ENCODE results near the gene SIN3A.
"Not testable (repeated sequence)": the region's sequence is repeated elsewhere in the genome, so short reads cannot be mapped to it uniquely, and the experiment has no call there.

Gene SIN3A

DNA sequence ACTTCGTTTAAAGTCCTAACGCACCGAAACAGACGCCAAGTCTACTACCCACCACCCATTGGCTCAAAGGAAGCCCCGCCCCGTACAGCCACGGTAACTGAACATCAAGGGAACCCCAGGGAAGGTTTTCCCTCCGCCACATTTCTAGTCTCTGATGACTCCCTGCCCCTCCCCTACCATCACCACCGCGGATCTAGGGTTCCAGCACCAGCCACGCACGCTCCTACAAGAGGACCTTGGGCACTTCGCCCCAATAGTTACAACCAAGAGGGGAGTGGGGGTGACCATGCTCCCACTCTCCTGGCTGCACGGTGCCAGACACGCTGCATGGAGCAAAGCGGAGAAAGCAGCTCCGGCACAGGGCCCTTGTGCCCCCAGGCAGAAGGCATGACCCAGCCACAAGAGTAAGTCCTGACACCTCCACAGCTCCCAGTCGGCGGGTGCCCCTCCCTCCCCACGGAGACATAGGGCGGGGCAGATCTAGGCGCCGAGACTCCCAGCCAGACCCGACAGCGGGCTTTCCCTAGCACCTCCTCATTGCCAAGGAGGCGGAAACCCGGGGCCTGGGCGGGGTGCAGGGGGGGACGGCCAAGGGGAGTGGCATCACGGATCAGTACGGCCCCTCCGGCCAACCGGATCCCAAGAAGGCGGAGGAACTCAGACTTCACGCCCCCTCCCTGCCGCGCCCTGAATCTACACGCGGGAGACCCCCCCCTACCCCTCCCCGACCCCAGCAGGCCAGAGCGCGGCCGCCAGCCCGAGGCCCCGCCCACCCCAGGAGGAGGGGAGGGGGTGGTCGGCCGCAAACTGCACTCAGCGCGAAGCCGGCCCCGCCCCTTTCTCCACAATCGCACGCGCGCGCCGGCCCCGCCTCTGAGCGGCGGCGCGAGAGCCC is 936 bp downstream of the SIN3A start:
- peak; percentile 100 for DNase-seq (ENCODE audit: low spot score)
- H3K27me3 ChIP-seq (ENCODE audit: insufficient read depth, poor library complexity, severe bottlenecking) = no peaks in the 10 kb centered on the region
- H3K4me1 ChIP-seq (ENCODE audit: insufficient read depth, poor library complexity, severe bottlenecking) = peaks cover 6% of the 10 kb centered on the region
- peak overlapping the region; percentile 50 for H3K4me3 ChIP-seq (ENCODE audit: severe bottlenecking)
- ATAC-seq (ENCODE audit: low read depth) = peak; percentile 39
- TF ChIP-seq CTCF (IDR thresholded peaks at IDR 0.05; ENCODE audit: poor library complexity, severe bottlenecking) = no peak
- H3K9me3 ChIP-seq (ENCODE audit: severe bottlenecking) = no peaks in the 10 kb centered on the region
- peak overlapping the region; percentile 89 for H3K27ac ChIP-seq (ENCODE audit: poor library complexity, severe bottlenecking)
- peaks cover 9% of the 10 kb centered on the region; the same call in 1 of the 2 replicates for H3K36me3 ChIP-seq (ENCODE audit: low read depth)

- no peak for ATAC-seq (ENCODE audit: low read depth)
Measured at GRCh38 chr15:75449585-75450306, 1.7 kb downstream of the SIN3A start.

DNA sequence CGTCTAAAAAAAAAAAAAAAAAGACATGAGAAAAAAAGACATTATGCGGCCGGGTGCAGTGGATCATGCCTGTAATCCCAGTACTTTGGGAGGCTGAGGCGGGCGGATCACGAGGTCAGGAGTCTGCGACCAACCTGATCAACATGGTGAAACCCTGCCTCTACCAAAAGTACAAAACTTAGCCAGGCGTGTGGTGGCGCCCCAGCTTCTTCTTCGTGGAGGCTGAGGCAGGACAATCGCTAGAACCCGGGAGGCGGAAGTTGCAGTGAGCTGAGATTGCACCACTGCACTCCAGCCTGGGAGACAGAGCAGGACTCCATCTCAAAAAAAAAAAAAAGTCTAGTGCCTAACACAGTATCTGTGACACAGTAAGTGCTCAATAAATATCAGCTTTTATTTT is 3.3 kb downstream of the SIN3A start:
- not testable (repeated sequence) for ATAC-seq (ENCODE audit: low read depth); DNase-seq (ENCODE audit: low spot score)

More at GRCh38 chr15:75449585-75450306, 1.7 kb downstream of the SIN3A start:
- no peak for DNase-seq (ENCODE audit: low spot score)
- Histone ChIP-seq H3K4me3 (ENCODE audit: severe bottlenecking) (peak overlapping the region; percentile 50), H3K9me3 (ENCODE audit: severe bottlenecking) (no peaks in the 10 kb centered on the region), H3K27ac (ENCODE audit: poor library complexity, severe bottlenecking) (peak overlapping the region; percentile 89), H3K4me1 (ENCODE audit: insufficient read depth, poor library complexity, severe bottlenecking) (peaks cover 9% of the 10 kb centered on the region), H3K36me3 (ENCODE audit: low read depth) (peaks cover 9% of the 10 kb centered on the region; the same call in 1 of the 2 replicates), H3K27me3 (ENCODE audit: insufficient read depth, poor library complexity, severe bottlenecking) (no peaks in the 10 kb centered on the region)
- no peak for TF ChIP-seq CTCF (IDR thresholded peaks at IDR 0.05; ENCODE audit: poor library complexity, severe bottlenecking)

DNA sequence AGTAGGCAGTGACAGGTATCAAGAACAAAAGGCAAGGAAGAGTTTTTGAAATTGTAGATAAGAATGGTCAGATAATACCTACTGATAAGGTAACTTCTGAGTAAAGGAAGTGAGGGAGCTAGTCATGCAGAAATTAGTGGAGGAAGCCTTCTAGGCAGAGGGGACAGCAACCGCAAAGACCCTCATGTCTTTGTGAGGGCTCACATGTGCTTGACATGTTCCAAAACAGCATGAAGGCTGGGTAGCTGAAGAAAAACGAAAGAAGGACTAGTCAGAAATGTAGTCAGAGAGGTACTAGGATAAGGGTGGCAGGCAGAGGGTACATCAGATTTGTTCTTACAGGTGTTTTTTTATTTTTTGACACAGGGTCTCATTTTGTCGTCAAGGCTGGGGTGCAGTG is 5.3 kb downstream of the SIN3A start:
- Histone ChIP-seq H3K36me3 (ENCODE audit: low read depth) (peaks cover 29% of the 10 kb centered on the region), H3K4me1 (ENCODE audit: insufficient read depth, poor library complexity, severe bottlenecking) (peaks cover 24% of the 10 kb centered on the region), H3K27ac (ENCODE audit: poor library complexity, severe bottlenecking) (no peak overlapping the region), H3K27me3 (ENCODE audit: insufficient read depth, poor library complexity, severe bottlenecking) (no peaks in the 10 kb centered on the region), H3K9me3 (ENCODE audit: severe bottlenecking) (no peaks in the 10 kb centered on the region), H3K4me3 (ENCODE audit: severe bottlenecking) (no peak overlapping the region)
- no peak for TF ChIP-seq CTCF (IDR thresholded peaks at IDR 0.05; ENCODE audit: poor library complexity, severe bottlenecking)
- no peak for ATAC-seq (ENCODE audit: low read depth)
- no peak for DNase-seq (ENCODE audit: low spot score)

More for the DNA sequence above, 3.3 kb downstream of the SIN3A start:
- H3K27ac ChIP-seq (ENCODE audit: poor library complexity, severe bottlenecking); H3K9me3 ChIP-seq (ENCODE audit: severe bottlenecking); H3K27me3 ChIP-seq (ENCODE audit: insufficient read depth, poor library complexity, severe bottlenecking); H3K4me3 ChIP-seq (ENCODE audit: severe bottlenecking): not testable (repeated sequence)
- Histone ChIP-seq H3K36me3 (ENCODE audit: low read depth) (peaks cover 15% of the 10 kb centered on the region), H3K4me1 (ENCODE audit: insufficient read depth, poor library complexity, severe bottlenecking) (peaks cover 24% of the 10 kb centered on the region)

- not testable (repeated sequence) for ATAC-seq (ENCODE audit: low read depth)
- Histone ChIP-seq H3K4me1 (ENCODE audit: insufficient read depth, poor library complexity, severe bottlenecking) (peaks cover 24% of the 10 kb centered on the region), H3K36me3 (ENCODE audit: low read depth) (peaks cover 32% of the 10 kb centered on the region)
Measured at GRCh38 chr15:75445324-75445723, 6.2 kb downstream of the SIN3A start.

DNA sequence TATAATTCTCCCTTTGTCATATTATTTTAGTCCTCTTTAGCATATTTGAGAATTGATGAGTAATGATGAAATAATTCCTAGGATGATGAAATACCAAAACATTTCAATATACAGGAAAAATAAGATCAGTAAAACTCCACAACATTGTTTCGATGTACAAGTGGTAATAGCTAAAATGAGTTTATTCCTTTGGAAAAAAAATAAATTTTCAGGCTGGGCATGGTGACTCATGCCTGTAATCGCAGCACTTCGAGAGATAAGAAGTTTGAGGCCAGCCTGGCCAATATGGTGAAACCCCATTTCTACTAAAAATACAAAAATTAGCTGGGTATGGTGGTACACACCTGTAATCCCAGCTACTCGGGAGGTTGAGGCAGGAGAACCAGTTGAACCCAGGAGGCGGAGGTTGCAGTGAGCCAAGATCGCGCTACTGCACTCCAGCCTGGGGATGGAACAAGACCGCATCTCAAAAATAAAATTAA is 7.5 kb downstream of the SIN3A start:
- H3K27me3 ChIP-seq (ENCODE audit: insufficient read depth, poor library complexity, severe bottlenecking); H3K9me3 ChIP-seq (ENCODE audit: severe bottlenecking); H3K4me3 ChIP-seq (ENCODE audit: severe bottlenecking); DNase-seq (ENCODE audit: low spot score): not testable (repeated sequence)
- ATAC-seq (ENCODE audit: low read depth) = peak; percentile 66
- peaks cover 40% of the 10 kb centered on the region for H3K36me3 ChIP-seq (ENCODE audit: low read depth)
- peak overlapping the region; percentile 65 for H3K27ac ChIP-seq (ENCODE audit: poor library complexity, severe bottlenecking)
- H3K4me1 ChIP-seq (ENCODE audit: insufficient read depth, poor library complexity, severe bottlenecking) = peaks cover 19% of the 10 kb centered on the region

More at GRCh38 chr15:75445324-75445723, 6.2 kb downstream of the SIN3A start:
- peak overlapping the region; percentile 65 for H3K27ac ChIP-seq (ENCODE audit: poor library complexity, severe bottlenecking)
- not testable (repeated sequence) for H3K27me3 ChIP-seq (ENCODE audit: insufficient read depth, poor library complexity, severe bottlenecking); H3K9me3 ChIP-seq (ENCODE audit: severe bottlenecking); H3K4me3 ChIP-seq (ENCODE audit: severe bottlenecking); DNase-seq (ENCODE audit: low spot score)
